ENCODE results near the gene RBMS3.
"Not testable (repeated sequence)": the region's sequence is repeated elsewhere in the genome, so short reads cannot be mapped to it uniquely, and the experiment has no call there.

The RBMS3 gene

GRCh38 chr3:29313981-29314726, 33.3 kb downstream of the RBMS3 start:
- DNase-seq = no peak

GRCh38 chr3:29314727-29315088, 33.8 kb downstream of the RBMS3 start:
- no peak for DNase-seq

GRCh38 chr3:29317659-29318173, 36.8 kb downstream of the RBMS3 start:
- no peak for DNase-seq

DNA sequence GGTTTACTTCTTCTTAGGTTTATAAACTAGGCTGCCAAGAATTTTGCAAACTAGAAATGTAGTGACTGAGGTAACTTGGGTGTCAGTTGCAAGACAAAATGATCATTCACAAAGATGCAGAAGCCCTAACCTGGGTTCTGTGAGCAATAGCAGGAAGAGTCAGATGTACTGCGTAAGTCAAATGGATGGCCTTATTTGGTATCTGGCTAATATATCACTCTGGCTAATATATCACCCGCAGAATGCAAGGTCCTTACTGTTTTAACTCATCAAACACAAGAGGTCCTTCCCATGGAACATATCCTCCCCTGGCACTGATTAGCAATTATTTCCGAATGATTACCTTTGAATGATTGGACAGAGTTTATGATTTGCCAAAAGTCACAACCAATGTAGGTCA, 37.4 kb downstream of the RBMS3 start:
- DNase-seq = no peak

- no peak for DNase-seq
Observed at GRCh38 chr3:29319262-29319661, 38.4 kb downstream of the RBMS3 start.

- DNase-seq = no peak
Observed at GRCh38 chr3:29319798-29320197, 38.9 kb downstream of the RBMS3 start.

- no peak for DNase-seq
Observed at GRCh38 chr3:29322586-29322985, 41.7 kb downstream of the RBMS3 start.

GRCh38 chr3:29324180-29324651, 43.3 kb downstream of the RBMS3 start:
- DNase-seq = no peak

DNA sequence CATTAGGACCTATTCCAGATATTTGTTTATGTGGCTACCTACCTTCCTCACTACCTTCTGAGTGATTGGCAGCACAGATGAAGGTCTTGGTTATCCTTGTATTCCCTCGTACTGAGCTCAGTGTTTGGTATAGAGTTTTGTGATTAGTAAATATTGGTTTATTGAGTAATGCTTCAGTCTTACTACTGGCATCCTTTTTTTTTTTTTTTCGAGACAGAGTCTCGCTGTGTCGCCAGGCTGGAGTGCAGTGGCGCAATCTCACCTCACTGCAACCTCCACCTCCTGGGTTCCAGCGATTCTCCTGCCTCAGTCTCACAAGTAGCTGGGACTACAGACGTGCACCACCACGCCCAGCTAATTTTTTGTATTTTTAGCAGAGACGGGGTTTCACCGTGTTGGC, 45.7 kb downstream of the RBMS3 start:
- DNase-seq = not testable (repeated sequence)

DNA sequence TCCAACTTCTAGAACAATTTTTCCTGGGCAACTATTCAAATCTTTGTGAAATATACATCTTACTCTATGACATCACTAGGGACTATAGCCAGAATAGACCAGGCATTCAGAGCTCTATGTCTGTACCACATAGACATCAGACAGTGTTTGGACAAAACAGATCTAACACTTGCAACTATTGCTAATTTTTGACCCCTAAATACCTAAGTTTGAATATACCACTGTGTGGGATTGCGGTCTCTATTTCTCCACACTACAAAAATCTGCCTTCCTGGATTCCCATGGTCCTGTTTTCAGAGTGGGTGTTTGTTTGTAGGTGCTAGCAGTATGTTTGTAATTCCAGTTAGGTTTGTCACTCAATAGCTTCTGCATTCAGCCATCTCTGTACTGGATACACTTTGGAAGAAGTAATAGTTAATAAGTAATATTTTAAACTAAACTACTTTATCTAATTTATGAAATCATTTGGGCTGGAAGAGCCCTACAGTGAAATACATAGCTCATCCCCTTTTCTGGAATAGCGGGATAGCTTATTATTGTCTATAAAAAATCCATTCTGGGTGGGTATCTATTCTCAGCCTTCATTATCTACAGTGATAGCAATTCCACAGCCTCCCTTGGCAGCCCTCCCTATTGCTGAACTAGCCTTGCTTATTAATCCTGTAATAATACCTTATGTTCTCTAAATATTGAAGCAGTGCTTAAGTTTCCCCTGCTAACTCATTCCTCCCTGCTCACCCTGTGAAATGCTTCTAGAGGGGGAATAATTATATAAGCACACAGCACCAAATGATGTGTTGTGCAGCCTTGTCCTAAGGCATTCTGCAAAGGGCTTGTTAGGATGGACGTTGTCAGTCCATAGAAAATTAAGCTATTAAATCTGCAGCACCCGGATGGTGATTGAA, 49.4 kb downstream of the RBMS3 start:
- no peak for DNase-seq

GRCh38 chr3:29331035-29331434, 50.2 kb downstream of the RBMS3 start:
- no peak for DNase-seq

GRCh38 chr3:29331456-29332194, 50.8 kb downstream of the RBMS3 start:
- DNase-seq = no peak

GRCh38 chr3:29332195-29332637, 51.3 kb downstream of the RBMS3 start:
- DNase-seq = no peak

DNA sequence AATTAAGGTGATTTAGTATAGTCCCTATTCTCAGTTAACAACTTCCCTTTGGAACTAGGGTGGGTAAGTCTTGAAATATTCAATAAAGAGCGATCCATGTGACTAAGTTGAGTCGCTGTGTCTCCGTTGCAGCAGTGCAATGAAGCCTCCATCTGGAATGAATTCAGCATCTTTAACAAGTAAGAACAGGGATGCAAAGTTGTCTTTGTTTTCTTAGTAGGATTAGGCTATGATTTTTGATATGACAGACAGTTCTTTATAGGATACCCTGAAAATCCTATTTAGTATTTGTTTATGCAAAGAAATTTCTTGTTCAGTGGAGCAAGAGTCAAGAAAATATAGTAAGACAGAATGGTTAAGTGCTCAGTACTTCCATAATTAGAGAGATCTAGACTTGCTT, 52.7 kb downstream of the RBMS3 start:
- no peak for DNase-seq

GRCh38 chr3:29334706-29335105, 53.8 kb downstream of the RBMS3 start:
- no peak for DNase-seq

DNA sequence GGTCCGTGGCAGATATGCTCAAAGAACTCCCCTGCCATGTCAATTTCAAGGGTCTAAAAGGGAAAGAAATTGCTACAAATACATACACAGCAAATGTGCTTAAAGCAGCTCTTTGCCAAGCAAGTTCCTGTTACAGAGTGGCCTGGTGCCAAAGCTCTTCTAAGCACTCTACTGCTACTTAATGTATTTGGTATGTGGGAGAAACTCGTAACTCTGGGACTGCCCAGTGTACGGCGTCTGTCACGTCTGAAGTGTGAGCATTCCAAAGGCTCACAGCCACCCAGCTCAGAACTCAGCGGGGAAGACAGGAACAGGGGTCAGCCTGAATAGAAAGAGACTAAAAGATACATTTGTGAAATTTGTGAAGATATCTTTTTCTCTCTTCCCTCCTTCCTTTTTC, 54.6 kb downstream of the RBMS3 start:
- peak; percentile 76 for DNase-seq

- DNase-seq = no peak
Observed at GRCh38 chr3:29335943-29336342, 55.1 kb downstream of the RBMS3 start.

- DNase-seq = no peak
Observed at GRCh38 chr3:29337565-29337964, 56.7 kb downstream of the RBMS3 start.

DNA sequence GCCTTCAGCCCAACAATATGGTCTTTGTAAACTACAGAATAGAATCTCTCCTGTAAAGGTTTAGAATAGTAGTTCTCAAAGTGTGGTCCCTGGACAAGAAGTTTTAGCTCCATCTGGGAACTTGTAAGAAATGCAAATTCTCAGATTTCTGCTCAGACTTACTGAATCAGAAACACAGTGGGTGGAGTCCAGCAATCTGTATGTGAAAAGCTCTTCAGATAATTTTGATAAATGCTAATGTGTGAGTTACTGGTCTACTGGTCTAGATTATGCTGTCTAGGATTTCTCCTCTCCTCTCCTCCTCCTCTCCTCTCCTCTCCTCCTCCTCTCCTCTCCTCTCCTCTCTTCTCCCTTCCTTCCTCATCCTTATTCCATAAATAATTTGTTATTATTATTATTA, 57.5 kb downstream of the RBMS3 start:
- no peak for DNase-seq

DNA sequence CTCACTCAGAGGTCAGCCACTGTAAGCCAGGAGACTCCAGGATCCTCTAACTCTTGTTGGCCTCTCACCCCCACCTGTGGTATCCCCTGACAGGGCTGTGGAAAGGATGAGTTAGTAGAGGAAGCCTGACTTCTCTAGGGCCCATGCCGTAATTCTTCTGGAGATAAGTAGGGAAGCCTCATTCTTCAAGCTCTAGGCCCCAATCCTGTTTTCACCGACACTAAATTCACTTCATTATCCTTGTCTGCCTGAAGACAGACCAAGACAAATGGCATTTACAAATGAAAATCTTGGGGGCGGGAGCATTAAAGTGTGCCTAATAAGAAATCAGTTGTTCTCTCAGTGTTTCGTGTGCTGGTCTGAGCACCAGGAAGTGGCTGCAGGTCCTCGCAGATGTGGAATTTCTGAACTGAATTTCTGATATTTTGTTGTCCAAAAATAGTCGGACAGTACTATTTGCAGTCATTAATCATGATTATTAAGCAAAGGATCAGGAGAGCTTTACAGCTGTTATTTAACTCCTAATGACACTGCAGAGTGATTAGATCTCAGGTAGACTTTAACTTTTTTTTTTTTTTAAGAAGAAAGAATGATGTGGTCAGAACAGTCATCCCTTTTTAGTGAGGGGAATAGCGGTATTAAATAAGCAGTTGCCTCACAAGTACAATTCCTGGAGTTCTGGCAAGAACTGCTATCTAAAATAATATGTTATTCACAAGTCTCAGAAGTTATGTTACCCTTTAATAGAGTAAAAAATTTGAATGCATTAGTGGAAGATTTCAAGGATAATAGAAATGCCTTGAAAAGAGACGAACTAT, 58.4 kb downstream of the RBMS3 start:
- no peak for DNase-seq

DNA sequence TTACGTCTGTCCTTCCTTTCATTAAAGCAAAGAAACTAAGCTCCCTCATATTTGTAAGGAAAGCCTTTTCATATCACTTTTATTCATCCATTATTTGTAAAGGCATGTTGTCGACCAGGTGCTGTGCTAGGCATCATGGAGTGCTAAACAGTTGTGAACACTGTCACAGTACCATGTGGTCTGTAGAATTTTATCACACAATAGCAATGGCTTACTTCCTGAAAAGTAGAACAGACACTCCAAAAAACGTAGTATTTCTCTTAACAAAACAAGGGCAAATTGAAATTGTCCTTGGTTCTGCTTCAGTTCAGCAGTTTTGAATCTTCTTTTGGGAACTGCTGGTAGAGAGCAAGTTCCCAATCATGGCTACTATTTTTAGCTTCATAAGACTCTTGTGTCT, 63.3 kb downstream of the RBMS3 start:
- no peak for DNase-seq

DNA sequence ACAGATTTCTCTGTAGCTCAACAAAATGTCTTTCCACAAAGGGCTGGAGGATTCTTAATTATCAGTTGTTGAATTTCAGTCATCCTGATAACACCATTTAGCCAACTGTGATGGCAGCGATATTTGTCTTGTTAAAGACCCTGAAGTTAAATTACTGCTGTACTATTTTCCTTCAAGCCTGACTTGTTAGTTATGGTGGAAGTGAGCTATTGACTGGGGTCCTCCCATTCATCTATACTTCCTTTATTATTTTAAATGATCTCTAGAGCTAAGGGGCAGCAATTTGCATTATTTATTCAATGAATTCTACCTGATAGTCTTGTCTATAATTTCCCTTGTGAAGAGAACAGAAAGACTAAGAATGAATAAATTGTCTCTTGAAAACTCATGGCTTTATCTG, 64.1 kb downstream of the RBMS3 start:
- DNase-seq = no peak

Data from DMS79 (cell line).